Pulmonary artery endothelial cell (primary cell): ENCODE measurements around the gene ABAT. TPM values are rescaled to one million over a fixed set of nuclear protein-coding genes. Genes with fewer than 3 reads are reported as not detected.

ENCODE experiments used
- DNase-seq: peaks from one replicate; pipeline ENCODE4 v3.0.0-alpha.2; 2011; ENCODE audit warnings: low read depth, low spot score
- total RNA-seq: library from RNA; depleted of rRNA; stranded (reverse); fragments of >200 nt; gene quantifications from 2 replicates; pipeline ENCODE4 v1.2.3, GENCODE V29; 2014

The ABAT gene
- total RNA-seq, 1 donor from 2014 or later = 1.3 TPM

DNA sequence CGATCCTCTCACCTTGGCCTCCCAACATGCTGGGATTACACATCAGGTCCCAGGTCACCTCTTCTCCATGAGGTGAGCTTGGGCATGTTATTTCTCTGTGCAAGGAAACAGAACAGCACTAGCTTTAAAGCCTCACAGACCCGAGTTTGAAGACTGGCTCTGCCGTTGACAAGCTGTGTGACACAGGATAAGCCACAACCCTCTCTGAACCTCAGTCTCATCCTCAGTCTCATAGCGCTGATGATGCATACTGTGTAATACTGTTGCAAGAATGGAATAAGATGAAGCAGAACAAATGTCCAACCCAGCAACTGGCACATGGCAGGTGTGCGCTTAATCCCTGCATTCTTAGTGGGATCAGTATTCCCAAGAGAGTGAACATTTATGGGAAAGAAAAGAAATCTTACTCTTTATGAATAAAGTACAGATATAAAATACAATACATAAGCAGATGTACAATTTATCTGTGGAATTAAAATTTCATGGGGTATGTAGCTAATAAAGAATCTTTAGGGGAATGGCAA is 43.5 kb downstream of the ABAT start:
- no peak for DNase-seq

DNA sequence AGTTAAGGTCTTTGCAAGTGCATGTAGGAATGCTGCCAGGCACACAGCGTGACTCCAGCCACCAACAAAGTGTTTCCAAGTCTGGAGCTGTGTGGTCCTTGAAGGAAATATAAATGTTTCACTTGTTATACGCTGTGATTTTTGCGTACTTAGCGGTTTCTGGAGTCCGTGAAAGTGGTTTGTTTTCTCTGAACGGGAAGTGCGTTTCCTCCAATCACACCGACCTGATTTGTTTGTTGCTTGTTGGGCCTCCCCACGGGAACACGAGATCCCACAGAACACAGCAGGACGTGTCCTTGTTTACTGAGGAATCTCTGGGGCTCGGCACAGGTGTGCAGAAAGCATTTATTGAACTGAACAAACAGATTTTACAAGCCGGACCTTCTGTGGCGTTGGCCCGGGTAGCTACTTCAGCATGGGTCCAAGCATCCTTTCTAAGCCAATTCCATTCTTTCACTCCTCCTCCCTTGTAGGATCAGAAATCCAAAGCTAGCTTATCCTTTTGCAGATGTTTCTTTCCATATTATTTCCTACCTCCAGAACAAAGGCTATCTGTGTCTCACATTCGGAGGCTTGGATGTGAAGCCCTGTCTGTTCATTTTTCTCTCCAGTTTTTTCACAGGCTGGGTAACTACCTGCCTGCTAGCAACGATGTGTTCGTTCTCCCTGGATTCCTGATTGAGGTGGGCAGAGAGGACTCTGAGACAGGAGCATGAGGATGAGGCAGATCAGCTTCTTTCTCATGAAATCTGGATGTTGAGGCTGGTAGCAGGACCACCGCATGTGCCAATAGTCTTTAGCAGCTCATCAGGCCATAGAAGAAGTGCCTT is 44.6 kb downstream of the ABAT start:
- DNase-seq = no peak

DNA sequence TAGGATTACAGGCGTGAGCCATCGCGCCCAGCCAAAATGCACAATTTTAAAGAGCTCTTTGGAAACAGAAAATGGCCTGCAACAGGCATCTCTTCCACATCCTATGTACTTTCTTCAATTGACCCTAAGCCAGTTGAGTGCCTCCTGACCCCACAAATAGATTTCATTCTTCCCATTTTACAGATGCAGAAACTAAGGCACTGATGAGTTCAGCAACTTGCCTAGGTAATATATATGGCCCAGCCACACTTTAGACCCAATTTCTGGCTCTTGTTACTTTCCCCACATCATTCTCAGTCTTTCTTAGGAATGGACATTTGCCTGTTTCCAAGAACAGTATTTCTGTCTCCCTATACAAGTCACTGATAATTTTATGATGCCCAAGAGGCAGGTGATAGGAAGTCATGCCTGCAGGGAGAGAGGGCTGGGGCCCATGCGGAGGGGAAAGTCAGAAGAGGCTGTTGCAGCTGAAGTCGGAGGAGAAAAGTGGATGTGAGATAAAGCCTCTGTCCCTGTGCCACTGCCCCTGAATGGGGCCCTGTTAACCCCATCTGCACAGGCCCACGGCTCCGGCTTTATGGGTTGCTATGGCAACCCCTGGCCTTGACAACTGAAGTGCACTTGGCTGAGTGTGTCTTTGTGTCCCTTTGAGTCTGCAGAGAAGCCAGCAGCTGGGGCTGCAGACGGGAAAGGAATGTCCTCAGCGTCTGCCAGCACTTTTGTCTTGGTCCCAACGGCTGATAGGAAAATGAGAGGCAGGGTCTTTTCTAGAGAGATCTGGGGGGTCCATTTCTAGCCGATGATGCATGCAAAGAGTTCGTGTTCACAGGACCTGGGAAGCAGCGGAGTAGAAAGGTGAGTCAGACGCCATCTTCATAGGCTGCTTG is 45.9 kb downstream of the ABAT start:
- no peak for DNase-seq

DNA sequence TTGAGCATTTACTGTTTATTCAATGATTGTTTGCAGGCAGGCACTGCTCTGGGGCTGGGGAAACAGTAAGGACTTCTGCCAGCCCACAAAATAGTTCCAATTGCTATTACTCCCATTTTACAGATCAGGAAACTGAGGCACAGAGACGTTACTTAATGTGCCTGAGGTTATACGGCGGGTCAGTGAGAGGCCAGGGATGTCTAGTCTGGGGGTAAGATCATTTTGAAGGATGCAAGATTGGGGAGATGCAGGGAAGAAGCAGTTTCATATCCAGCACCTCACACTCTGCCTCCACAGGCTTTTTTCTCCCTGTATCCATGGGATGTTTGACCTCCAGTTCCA is 46.5 kb downstream of the ABAT start:
- no peak for DNase-seq

DNA sequence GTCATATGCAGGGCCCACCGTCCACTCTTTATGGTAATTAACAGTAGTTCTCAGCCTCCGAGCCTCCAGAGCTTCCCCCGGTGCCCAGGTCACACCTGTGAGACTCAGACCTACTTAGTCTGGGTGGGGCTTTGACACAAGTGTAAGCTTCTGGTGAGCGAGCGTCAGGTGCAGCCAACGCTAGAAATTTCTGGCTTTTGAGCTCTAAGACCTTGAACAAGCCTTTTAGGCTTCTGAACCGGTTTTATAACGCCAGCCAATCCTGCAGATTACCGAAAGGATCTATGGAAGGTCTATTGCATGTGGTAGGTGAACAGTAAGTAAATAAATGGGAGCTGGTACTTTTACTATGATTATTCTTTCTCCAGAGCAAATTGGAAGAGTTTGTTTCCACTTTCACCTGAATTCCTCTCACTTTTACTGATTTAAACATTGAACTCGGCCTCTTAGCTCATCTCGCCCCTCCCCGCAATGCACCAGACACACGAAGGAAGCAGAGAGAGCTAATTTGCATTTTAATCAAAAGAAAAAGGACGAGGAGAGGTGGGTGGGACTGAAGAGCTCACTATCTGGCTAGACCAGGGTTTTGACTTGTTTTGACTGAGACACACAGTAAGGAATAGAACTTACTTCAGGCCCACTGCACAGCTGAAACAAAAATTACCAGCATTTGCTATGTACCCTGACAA is 47.1 kb downstream of the ABAT start:
- DNase-seq = no peak

DNA sequence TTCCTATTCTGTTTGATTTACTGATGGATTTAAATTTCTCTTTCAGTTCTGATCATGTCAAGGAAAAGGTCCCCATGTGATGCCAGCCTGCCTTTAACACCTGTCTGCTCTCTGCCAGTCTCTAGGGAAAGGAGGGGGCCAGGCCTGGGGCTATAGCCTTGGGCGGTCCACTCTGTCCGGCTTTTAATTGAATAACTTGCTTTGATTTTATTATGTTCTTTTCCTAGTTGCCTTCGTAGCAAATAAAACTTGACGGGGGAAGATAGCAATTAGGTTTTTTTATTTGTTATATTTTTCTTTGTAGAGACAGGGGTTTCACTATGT is 47.6 kb downstream of the ABAT start:
- DNase-seq = no peak

DNA sequence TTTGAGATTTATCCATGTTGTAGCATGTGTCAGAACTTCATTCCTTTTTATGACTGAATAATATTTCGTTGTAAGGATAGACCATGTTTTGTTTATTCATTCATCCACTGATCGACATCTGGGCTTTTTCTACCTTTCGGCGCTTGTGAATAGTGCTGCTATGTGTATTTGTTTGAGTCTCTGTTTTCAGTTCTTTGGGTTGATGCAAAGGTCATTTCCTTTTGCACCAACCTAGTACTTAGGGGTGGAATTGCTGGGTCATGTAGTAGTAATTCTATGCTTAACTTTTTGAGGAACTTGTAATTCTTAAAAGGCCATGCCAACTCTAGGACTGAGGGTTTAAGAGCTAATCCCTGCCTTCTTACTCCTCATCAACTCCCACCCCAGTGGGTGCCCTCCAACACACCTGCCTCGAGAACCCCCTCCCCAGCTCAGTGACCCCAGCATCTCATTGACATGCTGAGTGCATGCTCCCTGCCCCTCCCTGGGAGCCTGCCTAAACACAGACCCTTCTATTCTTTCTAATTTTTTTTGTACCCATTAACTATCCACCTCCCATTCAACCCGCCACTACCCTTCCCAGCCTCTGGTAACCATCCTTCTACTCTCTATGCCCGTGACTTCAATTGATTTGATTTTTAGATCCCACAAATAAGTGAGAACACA is 51.2 kb downstream of the ABAT start:
- no peak for DNase-seq

DNA sequence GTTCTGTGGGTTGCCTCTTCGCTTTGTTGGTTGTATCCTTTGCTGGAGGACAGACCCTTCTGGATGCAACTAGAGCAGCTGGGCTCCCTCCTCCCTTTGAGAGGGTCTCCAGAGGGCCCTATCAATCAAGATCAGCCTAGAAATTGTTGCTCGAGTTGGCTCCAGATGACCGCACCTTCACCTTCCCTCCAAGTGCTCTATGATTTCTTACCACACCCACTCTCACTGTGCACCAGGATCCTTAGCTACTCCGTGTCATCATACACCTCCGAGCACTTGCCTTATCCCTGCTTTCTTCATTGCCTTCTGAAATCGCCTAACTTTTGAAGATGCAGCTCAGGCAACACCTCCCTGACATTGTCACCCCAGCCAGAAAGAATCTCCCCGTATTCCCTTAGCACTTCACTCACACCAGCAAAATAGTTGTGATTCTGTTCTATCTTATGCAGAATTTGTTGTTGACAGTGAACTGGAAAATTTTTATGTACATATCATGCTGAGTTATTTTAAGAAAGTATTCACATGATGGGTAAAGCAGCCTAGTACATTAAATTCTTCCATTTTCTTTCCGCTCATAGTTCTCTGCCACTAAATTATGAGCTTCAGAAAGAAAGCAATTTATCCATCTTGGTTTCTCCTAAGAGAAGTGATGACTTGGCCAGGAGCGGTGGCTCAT is 52.9 kb downstream of the ABAT start:
- no peak for DNase-seq

DNA sequence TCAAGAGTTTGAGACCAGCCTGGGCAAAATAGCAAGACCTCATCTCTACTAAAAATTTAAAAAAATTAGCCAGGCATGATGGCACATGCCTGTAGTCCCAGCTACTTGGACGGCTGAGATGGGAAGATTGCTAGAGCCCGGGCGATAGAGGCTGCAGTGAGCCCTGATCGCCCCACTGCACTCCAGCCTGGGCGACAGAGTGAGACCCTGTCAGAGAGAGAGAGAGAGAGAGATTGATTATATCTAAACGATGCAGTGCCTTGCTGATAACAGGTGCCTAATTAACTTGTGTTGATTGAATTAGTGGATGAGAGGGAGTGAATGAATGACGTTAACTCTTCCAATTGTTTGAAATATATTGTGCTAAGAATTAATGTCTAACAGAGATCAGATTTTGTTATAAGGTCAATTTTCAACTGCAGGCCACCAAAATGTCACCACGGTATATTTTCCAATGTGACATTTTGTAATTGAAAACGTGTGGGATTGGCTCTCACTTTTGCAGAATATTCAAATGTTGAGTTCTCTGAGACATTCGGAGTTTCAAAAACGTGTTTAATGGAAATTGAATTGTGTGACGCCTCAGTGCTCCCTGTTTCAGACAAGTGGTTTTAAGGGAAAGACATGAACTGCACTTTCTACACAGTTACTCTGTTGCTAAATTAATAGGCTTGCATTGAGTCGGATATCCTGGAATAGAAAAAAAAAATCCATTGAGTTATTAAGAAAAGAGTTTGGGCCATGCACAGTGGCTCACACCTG is 53.6 kb downstream of the ABAT start:
- DNase-seq = no peak

DNA sequence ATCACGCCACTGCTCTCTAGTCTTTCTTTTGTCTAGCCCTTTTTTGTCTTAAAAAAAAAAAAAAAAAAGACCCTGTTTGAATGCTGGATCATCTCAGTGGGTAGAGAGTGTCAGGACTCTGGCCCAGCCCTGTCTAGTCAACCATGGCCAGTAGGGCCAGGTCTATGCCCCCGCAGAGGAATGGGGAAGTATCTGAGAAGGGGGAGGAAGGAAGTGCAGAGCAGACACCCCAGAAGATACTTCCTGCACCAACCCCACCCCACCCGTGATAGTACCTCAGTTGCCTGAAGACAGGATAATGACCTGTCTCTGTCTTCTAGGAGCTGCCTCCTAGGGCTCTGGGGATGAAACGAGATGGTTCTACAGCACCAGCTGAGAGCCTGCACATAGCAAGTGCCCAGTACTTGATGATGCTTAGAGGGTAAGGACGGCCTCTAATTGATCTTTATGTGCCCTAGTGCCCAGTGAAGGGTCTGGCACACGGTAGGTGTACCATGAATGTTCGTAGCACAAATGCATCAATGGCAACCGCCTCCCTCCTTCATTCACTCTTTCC is 55.4 kb downstream of the ABAT start:
- DNase-seq = no peak

DNA sequence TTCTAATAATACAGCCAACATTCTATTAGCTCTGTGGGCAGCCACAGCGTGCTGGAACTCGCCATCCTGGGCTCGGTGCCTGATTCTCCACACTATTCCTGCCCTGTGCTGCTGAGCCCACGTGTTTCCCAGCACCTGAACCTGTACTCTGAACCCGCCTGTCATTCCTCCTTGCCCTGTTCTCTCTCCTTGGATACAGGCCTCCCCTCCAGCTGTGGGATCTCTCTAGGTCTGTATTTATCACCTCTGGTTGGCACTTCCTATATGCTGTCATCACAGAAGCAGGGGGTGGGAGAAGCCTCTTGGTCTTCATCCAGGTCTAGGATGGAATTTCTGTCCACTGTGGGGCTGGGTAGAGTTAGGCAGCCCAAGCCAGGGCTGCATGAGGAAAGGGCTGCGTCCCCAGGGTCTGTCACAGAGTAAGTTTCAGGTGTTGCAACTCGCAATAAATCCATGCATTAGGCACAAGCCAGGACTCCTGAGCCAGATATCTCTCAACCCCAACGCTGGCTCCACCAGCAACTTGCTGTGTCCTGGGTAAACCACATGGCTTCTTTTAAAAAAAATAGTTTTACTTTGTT is 56.0 kb downstream of the ABAT start:
- no peak for DNase-seq

DNA sequence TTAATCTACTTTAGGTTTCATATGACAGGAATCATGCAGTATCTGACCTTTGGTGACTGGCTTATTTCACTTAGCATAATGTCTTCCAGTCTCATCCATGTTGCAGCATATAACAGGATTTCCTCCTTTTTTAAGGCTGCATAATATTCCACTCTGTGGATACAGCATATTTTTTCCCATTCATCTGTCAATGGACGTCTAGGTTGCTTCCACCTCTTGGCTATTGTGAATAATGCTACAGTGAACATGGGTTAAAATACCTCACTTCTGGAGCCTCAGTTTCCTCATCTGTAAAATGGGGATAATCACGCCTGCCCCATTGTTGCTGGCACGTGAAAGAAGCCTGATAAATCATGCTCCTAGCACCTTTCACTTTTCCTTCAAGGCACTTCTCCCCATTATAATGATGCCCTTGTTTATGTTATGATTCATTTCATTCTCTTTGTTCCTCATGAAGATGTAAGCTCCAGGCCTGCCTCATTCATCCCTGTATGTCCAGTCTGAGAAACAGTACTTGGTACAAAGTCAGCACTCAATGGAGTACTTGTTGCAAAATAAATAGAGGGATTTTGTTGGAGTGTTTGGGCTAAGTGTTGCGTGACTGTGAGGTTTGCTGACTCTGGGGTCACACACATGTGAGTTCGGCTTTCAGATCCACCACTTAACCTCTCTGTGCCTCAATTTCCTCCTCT is 59.6 kb downstream of the ABAT start:
- DNase-seq = no peak

DNA sequence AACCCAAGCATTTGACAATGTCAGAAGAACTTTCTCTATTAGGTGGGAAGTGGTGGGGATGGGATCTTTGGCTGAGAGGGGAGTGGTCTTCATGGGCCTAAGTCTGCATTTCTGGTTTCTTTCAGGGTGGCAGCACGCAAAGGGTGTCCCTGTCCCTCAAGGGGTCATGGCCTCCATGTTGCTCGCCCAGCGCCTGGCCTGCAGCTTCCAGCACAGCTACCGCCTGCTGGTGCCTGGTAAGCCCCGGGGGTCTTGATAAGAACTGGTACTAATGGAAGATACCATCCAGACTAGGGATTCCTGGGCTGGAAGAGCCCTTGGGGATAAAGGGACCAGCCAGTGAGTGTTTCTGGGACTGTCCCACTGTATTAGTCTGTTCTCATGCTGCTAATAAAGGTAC is 61.2 kb downstream of the ABAT start:
- no peak for DNase-seq

DNA sequence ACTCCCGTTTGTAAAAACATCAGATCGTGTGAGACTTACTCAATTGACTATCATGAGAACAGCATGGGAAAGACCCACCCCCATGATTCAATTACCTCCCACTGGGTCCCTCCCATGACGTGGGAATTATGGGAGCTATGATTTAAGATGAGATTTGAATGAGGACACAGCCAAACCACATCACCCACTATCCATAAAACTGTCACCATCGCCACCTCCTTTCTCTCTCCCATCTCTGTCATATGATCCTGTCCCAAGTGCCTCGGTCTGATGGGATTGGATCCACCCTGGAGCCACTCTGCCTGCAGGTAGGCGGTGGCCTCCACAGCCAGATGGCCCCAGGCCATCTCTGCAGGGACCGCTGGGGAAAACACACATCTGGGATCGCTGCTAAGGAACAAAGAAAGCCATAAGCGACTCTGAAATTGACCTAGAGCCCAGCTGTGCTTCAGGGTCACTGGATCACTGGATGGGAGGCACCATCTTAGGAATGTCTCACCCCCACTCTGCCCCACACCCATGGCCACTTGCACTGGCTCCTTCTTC is 61.8 kb downstream of the ABAT start:
- no peak for DNase-seq

DNA sequence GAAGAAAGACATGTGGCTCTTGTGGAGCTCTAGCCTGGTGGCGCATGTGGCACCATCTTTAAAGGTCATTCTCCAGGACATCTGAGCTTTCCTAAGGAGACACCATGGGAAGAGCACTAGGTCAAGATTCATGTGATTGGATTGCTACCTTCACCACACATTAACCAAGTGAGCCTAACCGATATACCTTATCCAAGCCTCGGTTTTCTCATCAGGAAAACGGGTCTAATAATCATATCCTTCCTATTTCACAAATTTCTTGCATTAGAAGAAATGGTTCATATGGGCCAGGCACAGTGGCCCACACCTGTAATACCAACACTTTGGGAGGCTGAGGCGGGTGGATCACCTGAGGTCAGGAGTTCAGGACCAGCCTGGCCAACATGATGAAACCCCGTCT is 64.7 kb downstream of the ABAT start:
- DNase-seq = no peak

DNA sequence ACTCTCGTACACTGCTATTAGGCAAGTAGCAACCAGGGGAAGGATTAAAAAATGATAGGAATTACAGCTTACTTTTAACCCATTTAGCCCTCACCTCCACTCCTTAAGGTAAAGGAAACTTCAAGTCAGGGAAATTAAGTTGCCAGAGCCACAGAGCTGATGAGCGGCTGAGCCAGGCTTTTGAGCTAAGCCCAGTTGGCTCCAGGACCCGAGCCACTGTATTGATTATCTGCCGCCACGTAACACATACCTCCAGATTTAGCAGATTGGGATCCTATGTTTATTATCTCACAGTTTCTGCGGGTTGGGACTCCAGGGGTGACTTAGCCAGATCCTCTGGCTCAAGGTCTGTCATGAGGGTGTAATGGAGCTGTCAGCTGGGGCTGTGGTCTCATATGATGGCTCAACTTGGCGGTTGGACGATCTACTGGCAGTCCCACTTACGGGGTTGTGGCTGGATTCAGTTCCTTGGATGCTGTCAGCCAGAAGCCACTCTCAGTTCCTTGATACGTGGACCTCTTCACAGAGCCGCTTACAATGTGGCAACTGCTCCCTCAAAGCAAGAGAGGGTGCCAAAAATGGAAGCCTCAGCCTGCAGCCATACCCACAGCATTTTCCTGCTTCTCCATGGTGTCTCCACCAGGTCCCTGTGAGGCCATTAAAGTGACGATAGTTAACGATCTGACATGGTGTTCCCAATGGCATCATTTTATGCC is 65.7 kb downstream of the ABAT start:
- no peak for DNase-seq

DNA sequence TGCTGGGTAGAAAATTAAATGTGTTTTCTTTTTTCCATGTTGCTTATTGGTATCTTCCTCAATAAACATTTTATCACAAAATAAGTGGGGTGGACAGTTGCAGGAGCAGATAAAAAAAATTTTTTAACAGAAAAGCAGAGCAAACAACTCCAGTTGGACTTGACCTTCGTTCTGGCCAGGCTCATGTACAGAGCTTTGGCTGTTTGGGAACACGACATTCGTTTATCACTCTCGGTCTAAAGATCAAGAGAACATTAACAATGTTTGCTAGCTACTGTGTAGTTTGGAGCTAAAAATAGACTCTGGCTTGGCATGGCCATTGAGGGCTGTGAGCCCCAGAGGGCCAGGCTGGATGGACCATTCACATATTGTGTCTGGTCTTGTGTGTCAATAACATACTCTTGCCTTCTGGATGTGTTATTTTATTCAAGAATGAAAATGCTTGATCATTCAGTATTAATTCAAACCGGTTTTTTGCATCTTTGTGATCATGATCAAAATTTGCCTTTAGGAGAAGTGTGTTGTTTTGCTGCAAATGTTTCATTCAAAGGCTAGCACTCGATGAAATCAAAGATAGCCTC is 66.4 kb downstream of the ABAT start:
- no peak for DNase-seq

DNA sequence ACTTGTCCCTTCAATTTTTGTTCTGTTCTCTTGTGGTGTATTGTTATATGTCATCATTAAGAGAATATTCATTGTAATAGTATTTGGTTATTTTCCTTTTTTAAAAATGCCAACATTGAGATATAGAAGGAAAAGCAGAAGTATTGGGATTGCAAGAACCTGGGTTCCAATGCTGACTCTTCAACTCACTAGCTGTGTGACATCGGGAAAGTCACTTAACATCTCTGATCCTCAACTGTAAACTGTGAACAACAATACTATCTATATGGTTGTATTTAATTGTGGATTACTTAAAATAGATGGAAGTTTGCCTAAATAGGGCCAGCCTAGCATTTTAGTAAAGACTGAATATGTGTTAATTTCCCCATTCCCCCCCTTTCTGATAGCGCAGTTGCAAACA is 67.2 kb downstream of the ABAT start:
- no peak for DNase-seq
